H1 (cell line): ENCODE results near the gene RPUSD4. TPM values are rescaled to one million over a fixed set of nuclear protein-coding genes. Genes with fewer than 3 reads are reported as not detected.

Experiments
- CTCF ChIA-PET: fragments of 300-600 bp; sonication (Branson Sonifier 250); formaldehyde crosslinking; loops from one replicate; lab custom pipeline; 2021; ENCODE audit not compliant: partially characterized antibody; lab: Charles Lee
- POLR2A ChIA-PET: fragments of 300-600 bp; sonication (Branson Sonifier 250); formaldehyde crosslinking; loops from one replicate; lab custom pipeline; 2021; ENCODE audit warnings: inconsistent platforms; ENCODE audit not compliant: partially characterized antibody; lab: Charles Lee
- DNase-seq, 2 experiments: peaks; one replicate each; pipeline versions ENCODE4 v3.0.0 to v3.0.0-alpha.2; 2010 to 2022; ENCODE audit warnings: low spot score in 2 of 2, low read depth in 1 of 2, mixed read lengths in 1 of 2
- FAIRE-seq: peaks from 2 replicates; lab custom pipeline; 2011; peaks lifted over from hg19 to GRCh38; lab: Jason Lieb, UNC
- H2AFZ ChIP-seq: 2 replicates; pipeline ENCODE4 v1.8.1; 2012; ENCODE audit warnings: low read length, inconsistent platforms
- H2AK5ac ChIP-seq: 2 replicates; pipeline ENCODE4 v1.6.1; 2013; ENCODE audit warnings: low read depth, low read length
- H2BK120ac ChIP-seq: replicated peaks from 2 replicates; pipeline ENCODE3; 2013; ENCODE audit warnings: low read depth, low read length, inconsistent platforms
- H2BK12ac ChIP-seq: 2 replicates; pipeline ENCODE4 v1.6.1; 2013; ENCODE audit warnings: low read depth, low read length
- H2BK15ac ChIP-seq: 2 replicates; pipeline ENCODE4 v1.6.1; 2013; ENCODE audit warnings: low read length
- H2BK20ac ChIP-seq: 2 replicates; pipeline ENCODE4 v1.6.1; 2013; ENCODE audit warnings: low read length
- H2BK5ac ChIP-seq: 2 replicates; pipeline ENCODE4 v1.6.1; 2013; ENCODE audit warnings: low read depth, low read length
- H3K14ac ChIP-seq: 2 replicates; pipeline ENCODE4 v1.6.1; 2013; ENCODE audit warnings: inconsistent platforms; ENCODE audit not compliant: insufficient read length
- H3K18ac ChIP-seq: 2 replicates; pipeline ENCODE4 v1.6.1; 2013; ENCODE audit warnings: low read length; ENCODE audit errors: extremely low read depth
- H3K23ac ChIP-seq: 2 replicates; pipeline ENCODE4 v1.6.1; 2013; ENCODE audit warnings: inconsistent platforms; ENCODE audit not compliant: insufficient read length
- H3K23me2 ChIP-seq: 2 replicates; pipeline ENCODE4 v1.6.1; 2013; ENCODE audit warnings: low read depth, low read length
- H3K27ac ChIP-seq: 2 replicates; pipeline ENCODE4 v1.6.1; 2011; ENCODE audit warnings: low read depth, low read length, inconsistent platforms
- H3K27me3 ChIP-seq, 4 experiments: replicated peaks in 1 of 4; 1 replicate in 1 of 4; 2 replicates in 3 of 4; pipeline versions ENCODE4 v1.6.1 to v1.8.1; 2011 to 2013; ENCODE audit warnings: low read length in 3 of 4, mild to moderate bottlenecking in 3 of 4, inconsistent platforms in 2 of 4, mixed read lengths in 2 of 4, moderate library complexity in 1 of 4; ENCODE audit not compliant: control insufficient read depth in 3 of 4, insufficient read depth in 3 of 4; ENCODE audit errors: extremely low read depth in 1 of 4
- H3K36me3 ChIP-seq, 4 experiments: 2 replicates each; pipeline versions ENCODE4 v1.6.1 to v1.8.1; 2011 to 2013; ENCODE audit warnings: mild to moderate bottlenecking in 4 of 4, low read length in 3 of 4, moderate library complexity in 2 of 4, control low read depth in 1 of 4, inconsistent platforms in 1 of 4; ENCODE audit not compliant: insufficient read depth in 4 of 4, control insufficient read depth in 2 of 4
- H3K4ac ChIP-seq: replicated peaks from 2 replicates; pipeline ENCODE3; 2013; ENCODE audit warnings: low read length, low read depth, mixed read lengths, inconsistent platforms; ENCODE audit not compliant: insufficient read length
- H3K4me1 ChIP-seq, 4 experiments: replicated peaks in 1 of 4; 1 replicate in 1 of 4; 2 replicates in 3 of 4; pipeline versions ENCODE4 v1.6.1 to v1.8.1; 2011 to 2013; ENCODE audit warnings: low read length in 3 of 4, inconsistent platforms in 2 of 4, mixed read lengths in 1 of 4; ENCODE audit not compliant: insufficient read depth in 4 of 4, control insufficient read depth in 3 of 4
- H3K4me2 ChIP-seq, 2 experiments: 2 replicates each; pipeline versions ENCODE4 v1.6.1 to v1.8.1; 2011 to 2013; ENCODE audit warnings: low read depth in 2 of 2, low read length in 2 of 2, control low read depth in 1 of 2, inconsistent platforms in 1 of 2, mild to moderate bottlenecking in 1 of 2; ENCODE audit not compliant: insufficient read depth in 1 of 2
- H3K4me3 ChIP-seq, 4 experiments: fragments of 200-600, 300-600 bp in 1 of 4; sonication (generic), shearing (Covaris generic), sonication (Bioruptor Twin) in 1 of 4; 2 replicates each; pipeline versions ENCODE4 v1.5.1 to v1.8.1; 2011 to 2016; ENCODE audit warnings: low read length in 4 of 4, low read depth in 3 of 4, control low read depth in 2 of 4, inconsistent platforms in 2 of 4, mild to moderate bottlenecking in 2 of 4, mixed read lengths in 1 of 4, moderate library complexity in 1 of 4; ENCODE audit not compliant: insufficient read depth in 2 of 4; ENCODE audit errors: extremely low read depth in 1 of 4
- H3K56ac ChIP-seq: replicated peaks from 2 replicates; pipeline ENCODE3; 2013; ENCODE audit warnings: low read depth, mild to moderate bottlenecking, mixed read lengths, low read length, inconsistent platforms; ENCODE audit not compliant: insufficient read length
- H3K79me1 ChIP-seq: 2 replicates; pipeline ENCODE4 v1.6.1; 2013; ENCODE audit warnings: low read depth, low read length, control low read depth
- H3K79me2 ChIP-seq, 2 experiments: 2 replicates each; pipeline versions ENCODE4 v1.6.1 to v1.8.1; 2012 to 2013; ENCODE audit warnings: low read length in 2 of 2, mild to moderate bottlenecking in 2 of 2, inconsistent platforms in 1 of 2; ENCODE audit not compliant: insufficient read depth in 2 of 2, control insufficient read depth in 1 of 2
- H3K9ac ChIP-seq, 4 experiments: replicated peaks in 1 of 4; 1 replicate in 1 of 4; 2 replicates in 3 of 4; pipeline versions ENCODE4 v1.6.1 to v1.8.1; 2011 to 2013; ENCODE audit warnings: low read depth in 3 of 4, low read length in 3 of 4, control low read depth in 2 of 4, mild to moderate bottlenecking in 2 of 4, moderate library complexity in 2 of 4, inconsistent platforms in 1 of 4; ENCODE audit errors: extremely low read depth in 1 of 4
- H3K9me3 ChIP-seq, 2 experiments: 2 replicates each; pipeline versions ENCODE4 v1.6.1 to v1.8.1; 2012 to 2013; ENCODE audit warnings: mild to moderate bottlenecking in 2 of 2, moderate library complexity in 2 of 2, control low read depth in 1 of 2, inconsistent platforms in 1 of 2, low read depth in 1 of 2, low read length in 1 of 2, mixed read lengths in 1 of 2; ENCODE audit not compliant: insufficient read depth in 2 of 2
- H4K20me1 ChIP-seq, 2 experiments: replicated peaks in 1 of 2; 2 replicates each; pipeline versions ENCODE3 to v1.8.1; 2011 to 2013; ENCODE audit warnings: inconsistent platforms in 2 of 2, low read length in 2 of 2, mild to moderate bottlenecking in 1 of 2; ENCODE audit not compliant: insufficient read depth in 2 of 2, control insufficient read depth in 1 of 2
- H4K5ac ChIP-seq: 2 replicates; pipeline ENCODE4 v1.6.1; 2013; ENCODE audit warnings: low read length, low read depth, mixed read lengths, inconsistent platforms; ENCODE audit not compliant: insufficient read length
- H4K8ac ChIP-seq: 2 replicates; pipeline ENCODE4 v1.8.0; 2013; ENCODE audit warnings: mild to moderate bottlenecking, moderate library complexity, low read length, inconsistent platforms; ENCODE audit not compliant: insufficient read depth; ENCODE audit errors: extremely low read depth
- H4K91ac ChIP-seq: replicated peaks from 2 replicates; pipeline ENCODE3; 2013; ENCODE audit warnings: low read length, mixed read lengths, inconsistent platforms; ENCODE audit not compliant: insufficient read length
- BACH1 ChIP-seq: IDR thresholded peaks from 2 replicates; pipeline ENCODE4 v1.6.1; 2012; ENCODE audit warnings: low read length, improper control_type of control experiment
- FOSL1 ChIP-seq: IDR thresholded peaks from 2 replicates; pipeline ENCODE4 v1.6.1; 2011; ENCODE audit warnings: mild to moderate bottlenecking, low read depth, low read length, moderate library complexity; ENCODE audit not compliant: insufficient read depth
- POU5F1 ChIP-seq: IDR thresholded peaks from 2 replicates; pipeline ENCODE4 v1.6.1; 2011; ENCODE audit warnings: low read depth, mild to moderate bottlenecking, low read length, moderate library complexity
- RBBP5 ChIP-seq: IDR thresholded peaks from 2 replicates; pipeline ENCODE4 v1.7.1; 2012; ENCODE audit warnings: low read depth, mild to moderate bottlenecking, inconsistent platforms, low read length, moderate library complexity, borderline replicate concordance
- RXRA ChIP-seq: IDR thresholded peaks from 2 replicates; pipeline ENCODE4 v1.6.1; 2011; ENCODE audit warnings: low read depth, mild to moderate bottlenecking, low read length, moderate library complexity; ENCODE audit not compliant: insufficient read depth
- SAP30 ChIP-seq: fragments of 300-600 bp; sonication (generic); IDR thresholded peaks from 2 replicates; pipeline ENCODE4 v1.7.1; 2012; ENCODE audit warnings: low read length, moderate library complexity, mild to moderate bottlenecking, inconsistent platforms; ENCODE audit not compliant: insufficient read depth, insufficient replicate concordance
- SP1 ChIP-seq: IDR thresholded peaks from 2 replicates; pipeline ENCODE4 v1.6.1; 2011; ENCODE audit warnings: low read depth, low read length
- SP4 ChIP-seq: IDR thresholded peaks from 2 replicates; pipeline ENCODE4 v1.6.1; 2012; ENCODE audit warnings: low read length, inconsistent platforms
- WGBS, 2 experiments: shearing (Covaris generic) in 1 of 2; methylation state at CpG; one replicate each; pipeline versions ENCODE4 v1.1.6 to v1.1.7; 2013 to 2015; ENCODE audit warnings: low lambda C conversion rate in 2 of 2, mixed read lengths in 2 of 2, inconsistent platforms in 1 of 2, low coverage in 1 of 2, missing lambda C conversion rate in 1 of 2; ENCODE audit not compliant: insufficient replicate concordance in 2 of 2, insufficient coverage in 1 of 2, insufficient read length in 1 of 2; ENCODE audit errors: extremely low coverage in 1 of 2, missing lambda C conversion rate in 1 of 2; 5-methylcytosine and 5-hydroxymethylcytosine counted together
- polyA plus RNA-seq, 7 experiments: library from polyadenylated mRNA; depleted of rRNA in 3 of 7; stranded (reverse) in 5 of 7; unstranded in 2 of 7; fragments of >200 nt in 5 of 7; fragments of 200-250 nt in 2 of 7; gene quantifications; 1 replicate in 5 of 7; 2 replicates in 1 of 7; 4 replicates in 1 of 7; pipeline versions ENCODE4 v1.2.1 to v1.2.3, GENCODE V29; 2011 to 2013; ENCODE audit warnings: missing spikeins in 2 of 7, mixed read lengths in 2 of 7
- total RNA-seq: library from RNA; stranded (reverse); fragmentation: NEBNext Ultra II Directional; extraction: Animal tissue kit (Norgen Biotek cat#: 25700); gene quantifications from 2 replicates; pipeline ENCODE4 v1.2.1, GENCODE V29; 2021
- TF ChIP-seq, protein P1 (sequence below): IDR thresholded peaks from 2 replicates; pipeline ENCODE4 v1.6.1; 2012; ENCODE audit warnings: low read length, inconsistent platforms
- TF ChIP-seq, protein P2 (sequence below), 3 experiments: IDR thresholded peaks; 1 replicate in 2 of 3; 2 replicates in 1 of 3; pipeline versions ENCODE4 v1.5.1 to v1.6.1; 2011; ENCODE audit warnings: low read length in 3 of 3, mild to moderate bottlenecking in 3 of 3, inconsistent platforms in 2 of 3, low read depth in 1 of 3, moderate library complexity in 1 of 3; ENCODE audit not compliant: insufficient read depth in 1 of 3; ENCODE audit errors: control extremely low read depth in 1 of 3

Gene RPUSD4
- total and polyA plus RNA-seq, 2 of the 8 experiments (the other 6 are each of a cell fraction or from before 2014, with no cell fraction given): 36.1 to 50.7 TPM

DNA sequence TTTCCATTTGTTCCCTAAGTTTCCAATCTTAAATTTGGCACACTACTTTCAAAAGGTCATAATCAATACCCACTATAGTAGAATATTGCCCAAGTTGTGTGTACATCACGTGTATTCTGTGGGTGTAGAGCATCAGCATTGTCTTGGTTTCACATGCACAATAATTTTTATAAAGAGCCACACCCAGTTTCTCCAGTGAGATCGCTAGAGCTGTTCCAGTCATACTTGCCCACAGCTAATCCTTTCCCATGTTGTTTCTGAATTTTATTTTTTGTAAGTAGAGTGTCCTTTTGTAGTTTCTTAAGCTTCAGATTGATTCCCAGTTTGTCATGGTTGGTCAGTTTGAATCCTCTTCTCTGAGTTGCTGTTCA lies 13.8 kb upstream of the RPUSD4 start:
- no peak overlapping the region for H3K4me3 ChIP-seq
- no peak overlapping the region for H2AFZ ChIP-seq
- H3K4me1 ChIP-seq: no peaks in the 10 kb centered on the region
- no peak overlapping the region for H2BK20ac ChIP-seq
- H3K23me2 ChIP-seq: no peaks in the 10 kb centered on the region
- no peak overlapping the region for H2BK12ac ChIP-seq
- H2AK5ac ChIP-seq: no peak overlapping the region
- H4K20me1 ChIP-seq: peaks cover 0 to 3% of the 10 kb centered on the region in 2 experiments
- no peak overlapping the region for H3K14ac ChIP-seq
- H3K79me1 ChIP-seq: peaks cover 9% of the 10 kb centered on the region
- no peak overlapping the region for H3K56ac ChIP-seq
- no peak overlapping the region for H4K91ac ChIP-seq
- CTCF ChIA-PET: interaction anchor here (0.5 to 1.3 kb wide), 2 partner anchors 78 to 260 kb away, joined by 3 to 4 read pairs; no protein-coding TSS in a partner anchor
- POLR2A ChIA-PET: interaction anchor here (1.1 to 1.5 kb wide), 2 partner anchors 13 to 43 kb away, joined by 3 to 7 read pairs; partner anchors contain the start of genes FAM118B and RPUSD4
- no peak overlapping the region for H3K23ac ChIP-seq
- DNase-seq (no peak), FAIRE-seq (no peak)
- no peak overlapping the region for H3K18ac ChIP-seq
- WGBS, 2 experiments: 87% methylated on average over 2 of the region's 2 CpGs; no CpG with 5 or more reads in 1 of the 2 experiments
- H3K4me2 ChIP-seq: no peak overlapping the region
- no peak overlapping the region for H4K5ac ChIP-seq
- H3K4ac ChIP-seq: no peak overlapping the region
- H3K9ac ChIP-seq: no peak overlapping the region
- H2BK5ac ChIP-seq: no peak overlapping the region
- no peaks in the 10 kb centered on the region for H3K27me3 ChIP-seq
- H4K8ac ChIP-seq: no peak overlapping the region
- no peak overlapping the region for H2BK15ac ChIP-seq
- H3K9me3 ChIP-seq: no peaks in the 10 kb centered on the region
- H3K79me2 ChIP-seq: peaks cover 3 to 69% of the 10 kb centered on the region in 2 experiments; a peak in 3 of 4 replicates
- H2BK120ac ChIP-seq: no peak overlapping the region
- H3K27ac ChIP-seq: no peak overlapping the region
- peaks cover 0 to 2% (median under 1%) of the 10 kb centered on the region in 4 experiments; a peak in 1 of 8 replicates for H3K36me3 ChIP-seq
- TF ChIP-seq, protein P1, sequence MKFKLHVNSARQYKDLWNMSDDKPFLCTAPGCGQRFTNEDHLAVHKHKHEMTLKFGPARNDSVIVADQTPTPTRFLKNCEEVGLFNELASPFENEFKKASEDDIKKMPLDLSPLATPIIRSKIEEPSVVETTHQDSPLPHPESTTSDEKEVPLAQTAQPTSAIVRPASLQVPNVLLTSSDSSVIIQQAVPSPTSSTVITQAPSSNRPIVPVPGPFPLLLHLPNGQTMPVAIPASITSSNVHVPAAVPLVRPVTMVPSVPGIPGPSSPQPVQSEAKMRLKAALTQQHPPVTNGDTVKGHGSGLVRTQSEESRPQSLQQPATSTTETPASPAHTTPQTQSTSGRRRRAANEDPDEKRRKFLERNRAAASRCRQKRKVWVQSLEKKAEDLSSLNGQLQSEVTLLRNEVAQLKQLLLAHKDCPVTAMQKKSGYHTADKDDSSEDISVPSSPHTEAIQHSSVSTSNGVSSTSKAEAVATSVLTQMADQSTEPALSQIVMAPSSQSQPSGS: no peak
- TF ChIP-seq SP4: no peak
- TF ChIP-seq POU5F1: no peak
- TF ChIP-seq SP1: no peak
- no peak for TF ChIP-seq SAP30
- TF ChIP-seq, protein P2, sequence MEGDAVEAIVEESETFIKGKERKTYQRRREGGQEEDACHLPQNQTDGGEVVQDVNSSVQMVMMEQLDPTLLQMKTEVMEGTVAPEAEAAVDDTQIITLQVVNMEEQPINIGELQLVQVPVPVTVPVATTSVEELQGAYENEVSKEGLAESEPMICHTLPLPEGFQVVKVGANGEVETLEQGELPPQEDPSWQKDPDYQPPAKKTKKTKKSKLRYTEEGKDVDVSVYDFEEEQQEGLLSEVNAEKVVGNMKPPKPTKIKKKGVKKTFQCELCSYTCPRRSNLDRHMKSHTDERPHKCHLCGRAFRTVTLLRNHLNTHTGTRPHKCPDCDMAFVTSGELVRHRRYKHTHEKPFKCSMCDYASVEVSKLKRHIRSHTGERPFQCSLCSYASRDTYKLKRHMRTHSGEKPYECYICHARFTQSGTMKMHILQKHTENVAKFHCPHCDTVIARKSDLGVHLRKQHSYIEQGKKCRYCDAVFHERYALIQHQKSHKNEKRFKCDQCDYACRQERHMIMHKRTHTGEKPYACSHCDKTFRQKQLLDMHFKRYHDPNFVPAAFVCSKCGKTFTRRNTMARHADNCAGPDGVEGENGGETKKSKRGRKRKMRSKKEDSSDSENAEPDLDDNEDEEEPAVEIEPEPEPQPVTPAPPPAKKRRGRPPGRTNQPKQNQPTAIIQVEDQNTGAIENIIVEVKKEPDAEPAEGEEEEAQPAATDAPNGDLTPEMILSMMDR (IDR thresholded peaks at IDR 0.05; ENCODE audit: control extremely low read depth in 1 of 3, insufficient read depth in 1 of 3, low read depth in 1 of 3, low read length in 3 of 3): no peak
- no peak for TF ChIP-seq FOSL1
- TF ChIP-seq RBBP5: no peak
- no peak for TF ChIP-seq RXRA
- no peak for TF ChIP-seq BACH1
